Caco-2 (cell line): ENCODE data around the gene IQGAP1. TPM values are rescaled to one million over a fixed set of nuclear protein-coding genes. Genes with fewer than 3 reads are reported as not detected.
"Not testable (repeated sequence)": the region's sequence is repeated elsewhere in the genome, so short reads cannot be mapped to it uniquely, and the experiment has no call there.

Experiments
- BruUV-seq: library from RNA; stranded (reverse); fragments of 400-500 nt; replicated peaks from 2 replicates; lab custom pipeline; 2021; lab: Mats Ljungman, UMichigan
- CTCF ChIA-PET: fragments of 300-600 bp; sonication (Branson Sonifier 250); formaldehyde crosslinking; loops from one replicate; lab custom pipeline; 2022; ENCODE audit warnings: antibody characterized with exemption; lab: Charles Lee
- POLR2A ChIA-PET: fragments of 300-600 bp; sonication (Branson Sonifier 250); formaldehyde crosslinking; loops from one replicate; lab custom pipeline; 2022; ENCODE audit warnings: antibody characterized with exemption; lab: Charles Lee
- DNase-seq, 2 experiments: peaks; one replicate each; pipeline versions ENCODE4 v3.0.0 to v3.0.0-alpha.2; 2020 to 2022
- H3K27me3 ChIP-seq: replicated peaks from 2 replicates; pipeline ENCODE4 v1.6.0; 2011; ENCODE audit warnings: low read length; ENCODE audit not compliant: control insufficient read depth, insufficient read depth
- H3K36me3 ChIP-seq: 2 replicates; pipeline ENCODE4 v1.5.1; 2011; ENCODE audit warnings: low read length; ENCODE audit not compliant: control insufficient read depth, insufficient read depth
- H3K4me1 ChIP-seq: fragments of 250-450 bp; sonication (Bioruptor Pico); 2 replicates; pipeline ENCODE4 v1.5.1; 2020; ENCODE audit warnings: mild to moderate bottlenecking
- H3K4me3 ChIP-seq: 2 replicates; pipeline ENCODE4 v1.5.1; 2011; ENCODE audit warnings: low read depth, mild to moderate bottlenecking, control low read depth, low read length
- H3K9me3 ChIP-seq: fragments of 250-450 bp; sonication (Bioruptor Pico); 2 replicates; pipeline ENCODE4 v1.5.1; 2020; ENCODE audit warnings: mild to moderate bottlenecking, moderate library complexity
- H3K27ac Mint-ChIP-seq: one replicate; pipeline ENCODE4 v1.8.0; 2022; ENCODE audit warnings: mixed read lengths; ENCODE audit not compliant: unreplicated experiment
- H3K27me3 Mint-ChIP-seq: one replicate; pipeline ENCODE4 v1.8.0; 2022; ENCODE audit warnings: mixed read lengths; ENCODE audit not compliant: insufficient read depth, unreplicated experiment
- H3K36me3 Mint-ChIP-seq: one replicate; pipeline ENCODE4 v1.8.0; 2022; ENCODE audit warnings: mild to moderate bottlenecking, mixed read lengths; ENCODE audit not compliant: insufficient read depth, unreplicated experiment
- H3K4me1 Mint-ChIP-seq: one replicate; pipeline ENCODE4 v1.8.0; 2022; ENCODE audit warnings: low read depth, mixed read lengths; ENCODE audit not compliant: unreplicated experiment
- H3K4me3 Mint-ChIP-seq: one replicate; pipeline ENCODE4 v1.8.0; 2022; ENCODE audit warnings: mild to moderate bottlenecking, moderate library complexity, mixed read lengths; ENCODE audit not compliant: unreplicated experiment
- H3K9me3 Mint-ChIP-seq: one replicate; pipeline ENCODE4 v1.8.0; 2022; ENCODE audit warnings: mixed read lengths; ENCODE audit not compliant: unreplicated experiment
- intact Hi-C: fragments of 100-400 bp; cut with micrococcal nuclease; formaldehyde crosslinking; loops from one replicate; pipeline ENCODE4 v1.10.0; 2022; ENCODE audit not compliant: unreplicated experiment
- total RNA-seq: library from RNA; stranded (reverse); gene quantifications from 2 replicates; pipeline ENCODE4 v1.2.3, GENCODE V29; 2022
- TF ChIP-seq, protein P1 (sequence below), 2 experiments: fragments of 200-600 bp in 1 of 2; IDR thresholded peaks; 1 replicate in 1 of 2; 2 replicates in 1 of 2; pipeline versions ENCODE4 v1.5.1 to v1.8.0; 2011 to 2022; ENCODE audit warnings: antibody characterized with exemption in 1 of 2, control low read depth in 1 of 2, inconsistent platforms in 1 of 2, low read depth in 1 of 2, low read length in 1 of 2, mild to moderate bottlenecking in 1 of 2, moderate library complexity in 1 of 2; ENCODE audit not compliant: insufficient read depth in 1 of 2, severe bottlenecking in 1 of 2, unreplicated experiment in 1 of 2

Gene IQGAP1
- total RNA-seq, 1 experiment from 2014 or later, result 142 TPM

DNA sequence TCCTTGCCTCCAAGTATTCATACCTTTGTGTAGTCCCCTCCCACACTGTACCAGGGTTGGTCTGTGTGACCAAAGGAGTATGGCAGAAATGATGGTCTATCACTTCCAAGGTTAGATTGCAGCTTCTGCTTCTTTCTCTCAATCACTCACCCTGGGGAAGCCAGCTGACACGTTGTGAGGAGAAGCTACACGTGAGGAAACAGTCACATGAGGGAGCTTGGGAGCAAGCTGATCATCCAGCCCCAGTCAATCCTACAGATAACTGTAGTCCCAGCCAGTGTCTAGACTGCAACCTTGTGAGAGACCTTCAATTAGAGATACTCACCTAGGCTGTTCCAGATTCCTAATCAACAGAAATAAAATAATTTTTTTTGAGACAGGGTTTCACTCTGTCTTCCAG is 42.2 kb upstream of the IQGAP1 start:
- H3K27me3 ChIP-seq, result no peaks in the 10 kb centered on the region
- Mint-ChIP-seq H3K4me1 (no peaks in the 10 kb centered on the region), H3K27ac (no peak overlapping the region), H3K9me3 (no peaks in the 10 kb centered on the region), H3K27me3 (no peaks in the 10 kb centered on the region), H3K4me3 (no peak overlapping the region), H3K36me3 (no peaks in the 10 kb centered on the region)
- H3K9me3 ChIP-seq, result no peaks in the 10 kb centered on the region
- DNase-seq, result no peak
- ChIA-PET CTCF (interaction anchor here (1.0 kb wide), 1 partner anchor 26 kb away, joined by 3 read pairs; no protein-coding TSS in a partner anchor), POLR2A (no interaction called here)
- TF ChIP-seq, protein P1, sequence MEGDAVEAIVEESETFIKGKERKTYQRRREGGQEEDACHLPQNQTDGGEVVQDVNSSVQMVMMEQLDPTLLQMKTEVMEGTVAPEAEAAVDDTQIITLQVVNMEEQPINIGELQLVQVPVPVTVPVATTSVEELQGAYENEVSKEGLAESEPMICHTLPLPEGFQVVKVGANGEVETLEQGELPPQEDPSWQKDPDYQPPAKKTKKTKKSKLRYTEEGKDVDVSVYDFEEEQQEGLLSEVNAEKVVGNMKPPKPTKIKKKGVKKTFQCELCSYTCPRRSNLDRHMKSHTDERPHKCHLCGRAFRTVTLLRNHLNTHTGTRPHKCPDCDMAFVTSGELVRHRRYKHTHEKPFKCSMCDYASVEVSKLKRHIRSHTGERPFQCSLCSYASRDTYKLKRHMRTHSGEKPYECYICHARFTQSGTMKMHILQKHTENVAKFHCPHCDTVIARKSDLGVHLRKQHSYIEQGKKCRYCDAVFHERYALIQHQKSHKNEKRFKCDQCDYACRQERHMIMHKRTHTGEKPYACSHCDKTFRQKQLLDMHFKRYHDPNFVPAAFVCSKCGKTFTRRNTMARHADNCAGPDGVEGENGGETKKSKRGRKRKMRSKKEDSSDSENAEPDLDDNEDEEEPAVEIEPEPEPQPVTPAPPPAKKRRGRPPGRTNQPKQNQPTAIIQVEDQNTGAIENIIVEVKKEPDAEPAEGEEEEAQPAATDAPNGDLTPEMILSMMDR (IDR thresholded peaks at IDR 0.05; ENCODE audit: insufficient read depth in 1 of 2, low read depth in 1 of 2, low read length in 1 of 2, severe bottlenecking in 1 of 2, unreplicated experiment in 1 of 2), result no peak
- H3K36me3 ChIP-seq, result no peaks in the 10 kb centered on the region
- intact Hi-C loops, result no loop called here
- BruUV-seq, result no TSS peak
- H3K4me3 ChIP-seq, result no peak overlapping the region
- H3K4me1 ChIP-seq, result peaks cover 11% of the 10 kb centered on the region; the same call in 1 of the 2 replicates

DNA sequence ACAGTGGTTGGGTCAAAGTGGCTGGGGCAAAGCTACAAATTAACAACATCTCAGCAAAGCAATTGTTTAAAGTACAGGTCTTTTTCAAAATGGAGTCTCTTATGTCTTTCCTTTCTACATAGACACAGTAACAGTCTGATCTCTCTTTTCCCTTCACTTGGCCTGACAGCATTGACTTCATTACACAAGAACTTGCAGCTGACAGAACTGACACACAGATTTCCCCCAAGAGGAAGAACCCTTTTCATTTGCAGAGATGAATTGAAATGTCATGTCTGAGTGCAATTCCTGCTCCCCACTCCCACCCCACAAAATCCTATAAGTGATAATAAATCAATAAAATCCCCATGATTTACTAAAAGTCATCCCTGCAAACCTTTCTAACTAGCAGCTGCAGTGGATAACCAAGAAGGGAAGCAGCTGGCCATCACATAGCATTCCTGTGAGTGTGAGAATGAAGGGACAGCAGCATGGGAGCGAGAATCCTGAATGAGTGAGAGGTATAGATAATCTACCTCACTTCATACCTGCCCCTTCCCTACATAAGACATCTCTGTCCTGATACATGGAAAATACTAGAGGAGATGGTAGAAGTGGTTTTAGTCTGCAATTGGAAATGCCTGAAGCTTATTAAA is 40.5 kb upstream of the IQGAP1 start:
- H3K36me3 Mint-ChIP-seq, H3K4me3 Mint-ChIP-seq, DNase-seq, intact Hi-C loops, POLR2A ChIA-PET, H3K27ac Mint-ChIP-seq, H3K36me3 ChIP-seq, H3K9me3 Mint-ChIP-seq, CTCF ChIA-PET, BruUV-seq, H3K27me3 Mint-ChIP-seq, H3K4me1 Mint-ChIP-seq, H3K9me3 ChIP-seq, H3K4me3 ChIP-seq, H3K27me3 ChIP-seq: not testable (repeated sequence)
- peaks cover 15% of the 10 kb centered on the region for H3K4me1 ChIP-seq

DNA sequence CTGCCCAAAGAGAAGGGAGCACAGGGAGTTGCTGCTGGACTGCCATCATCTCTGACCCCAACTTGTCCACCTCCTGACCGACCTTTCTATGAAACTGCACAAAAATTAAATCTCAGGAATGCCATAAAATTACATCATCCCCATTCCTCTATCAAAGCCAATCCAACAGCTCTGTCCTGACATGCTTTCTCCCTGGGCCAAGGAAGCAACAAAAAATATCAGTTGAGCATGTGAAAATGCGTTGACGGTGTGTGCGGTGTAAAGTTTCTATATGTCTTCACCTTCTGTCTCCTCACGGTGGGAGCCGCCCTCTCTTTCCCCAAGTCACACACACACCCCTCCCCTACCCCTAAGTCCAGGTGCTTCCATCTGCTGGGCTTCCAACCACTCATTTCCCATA is 39.6 kb upstream of the IQGAP1 start:
- no peaks in the 10 kb centered on the region for H3K27me3 ChIP-seq
- H3K4me1 ChIP-seq, result peaks cover 6% of the 10 kb centered on the region
- POLR2A ChIA-PET, result no interaction called here
- no peaks in the 10 kb centered on the region for H3K36me3 ChIP-seq
- Mint-ChIP-seq H3K4me3 (no peak overlapping the region), H3K4me1 (no peaks in the 10 kb centered on the region), H3K36me3 (peaks cover 6% of the 10 kb centered on the region), H3K27me3 (no peaks in the 10 kb centered on the region), H3K27ac (no peak overlapping the region), H3K9me3 (no peaks in the 10 kb centered on the region)
- TF ChIP-seq, protein P1 (IDR thresholded peaks at IDR 0.05; ENCODE audit: insufficient read depth in 1 of 2, low read depth in 1 of 2, low read length in 1 of 2, severe bottlenecking in 1 of 2, unreplicated experiment in 1 of 2), result no peak
- CTCF ChIA-PET, result no interaction called here
- no peak for DNase-seq
- no peak overlapping the region for H3K4me3 ChIP-seq
- H3K9me3 ChIP-seq, result no peaks in the 10 kb centered on the region
- BruUV-seq, result no TSS peak
- intact Hi-C loops, result no loop called here
